OCI-LY7 (cell line): Measurements from ENCODE around the gene BDKRB2.

Source experiments
- EZH2phosphoT487 ChIP-seq: fragments of 200-600 bp; sonication (generic); IDR thresholded peaks from 2 replicates; pipeline ENCODE4 v1.6.1; 2018; ENCODE audit warnings: low read depth, borderline replicate concordance, mild to moderate bottlenecking, mixed run types, antibody characterized with exemption, low read length, moderate library complexity, mixed read lengths
- TF ChIP-seq, protein P1 (sequence below): fragments of 200-600 bp; sonication (generic); conservative IDR thresholded peaks from 2 replicates; pipeline ENCODE4 v1.5.1; 2014; ENCODE audit warnings: mild to moderate bottlenecking, antibody characterized with exemption, low read length, moderate library complexity, mixed read lengths

DNA sequence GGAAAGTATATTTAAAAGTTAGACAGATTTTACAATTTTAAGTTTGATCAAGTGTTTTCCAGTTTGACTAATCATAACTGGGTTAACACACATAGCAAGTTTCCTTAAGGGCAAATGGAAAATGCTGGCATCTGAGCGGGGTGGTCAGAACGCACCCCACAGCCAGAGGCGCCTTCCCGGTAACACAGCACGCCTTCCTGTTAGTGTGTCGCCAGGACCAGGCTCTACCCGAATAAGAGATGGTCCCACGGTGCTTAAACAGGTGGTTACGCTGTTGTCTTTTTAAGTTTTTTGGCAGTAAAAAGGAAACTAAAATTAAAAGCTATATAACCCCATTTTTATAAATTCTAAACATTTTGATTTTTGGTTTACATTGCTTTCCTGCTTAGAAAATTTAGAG lies 79.4 kb downstream of the BDKRB2 start:
- TF ChIP-seq, protein P1, sequence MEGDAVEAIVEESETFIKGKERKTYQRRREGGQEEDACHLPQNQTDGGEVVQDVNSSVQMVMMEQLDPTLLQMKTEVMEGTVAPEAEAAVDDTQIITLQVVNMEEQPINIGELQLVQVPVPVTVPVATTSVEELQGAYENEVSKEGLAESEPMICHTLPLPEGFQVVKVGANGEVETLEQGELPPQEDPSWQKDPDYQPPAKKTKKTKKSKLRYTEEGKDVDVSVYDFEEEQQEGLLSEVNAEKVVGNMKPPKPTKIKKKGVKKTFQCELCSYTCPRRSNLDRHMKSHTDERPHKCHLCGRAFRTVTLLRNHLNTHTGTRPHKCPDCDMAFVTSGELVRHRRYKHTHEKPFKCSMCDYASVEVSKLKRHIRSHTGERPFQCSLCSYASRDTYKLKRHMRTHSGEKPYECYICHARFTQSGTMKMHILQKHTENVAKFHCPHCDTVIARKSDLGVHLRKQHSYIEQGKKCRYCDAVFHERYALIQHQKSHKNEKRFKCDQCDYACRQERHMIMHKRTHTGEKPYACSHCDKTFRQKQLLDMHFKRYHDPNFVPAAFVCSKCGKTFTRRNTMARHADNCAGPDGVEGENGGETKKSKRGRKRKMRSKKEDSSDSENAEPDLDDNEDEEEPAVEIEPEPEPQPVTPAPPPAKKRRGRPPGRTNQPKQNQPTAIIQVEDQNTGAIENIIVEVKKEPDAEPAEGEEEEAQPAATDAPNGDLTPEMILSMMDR: no peak
- no peak for TF ChIP-seq EZH2phosphoT487
